ENCODE data around the gene CAMTA1. TPM values are rescaled to one million over a fixed set of nuclear protein-coding genes. Genes with fewer than 3 reads are reported as not detected.
A peak's percentile ranks its signal among the peaks of the same experiment; 100 is the strongest.

Gene CAMTA1
- total RNA-seq, 1 experiment from 2014 or later = 102 TPM

- no peak for DNase-seq (ENCODE audit: low read depth)
- in situ Hi-C loops (cut with HindIII; ENCODE audit: low pct_unique_long_range_greater_than_20kb, low sequenced_read_pairs) = no loop called here
Observed at GRCh38 chr1:7047866-7048265, 262.6 kb downstream of the CAMTA1 start.

DNA sequence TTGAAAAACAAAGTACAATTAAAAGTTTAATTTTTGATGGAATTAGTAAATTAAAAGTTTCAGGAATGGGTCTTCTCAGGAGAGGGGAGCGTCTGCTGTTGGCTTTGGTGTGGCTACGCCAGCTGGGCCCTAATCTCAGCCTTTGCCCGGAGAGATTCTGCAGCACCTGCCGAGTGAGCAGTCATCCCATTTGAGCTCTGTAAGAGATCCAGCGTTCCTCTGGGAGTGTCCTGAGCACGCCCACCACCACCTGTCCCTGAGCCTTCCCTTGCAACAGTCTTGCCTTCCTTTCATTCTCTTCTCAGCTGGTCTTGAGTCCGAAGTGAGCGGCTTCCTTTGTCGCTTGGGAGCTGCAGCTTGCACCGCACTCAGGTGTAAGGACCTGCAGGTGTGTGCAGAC is 263.1 kb downstream of the CAMTA1 start:
- in situ Hi-C loops (cut with HindIII; ENCODE audit: low pct_unique_long_range_greater_than_20kb, low sequenced_read_pairs) = no loop called here
- no peak for DNase-seq (ENCODE audit: low read depth)

DNA sequence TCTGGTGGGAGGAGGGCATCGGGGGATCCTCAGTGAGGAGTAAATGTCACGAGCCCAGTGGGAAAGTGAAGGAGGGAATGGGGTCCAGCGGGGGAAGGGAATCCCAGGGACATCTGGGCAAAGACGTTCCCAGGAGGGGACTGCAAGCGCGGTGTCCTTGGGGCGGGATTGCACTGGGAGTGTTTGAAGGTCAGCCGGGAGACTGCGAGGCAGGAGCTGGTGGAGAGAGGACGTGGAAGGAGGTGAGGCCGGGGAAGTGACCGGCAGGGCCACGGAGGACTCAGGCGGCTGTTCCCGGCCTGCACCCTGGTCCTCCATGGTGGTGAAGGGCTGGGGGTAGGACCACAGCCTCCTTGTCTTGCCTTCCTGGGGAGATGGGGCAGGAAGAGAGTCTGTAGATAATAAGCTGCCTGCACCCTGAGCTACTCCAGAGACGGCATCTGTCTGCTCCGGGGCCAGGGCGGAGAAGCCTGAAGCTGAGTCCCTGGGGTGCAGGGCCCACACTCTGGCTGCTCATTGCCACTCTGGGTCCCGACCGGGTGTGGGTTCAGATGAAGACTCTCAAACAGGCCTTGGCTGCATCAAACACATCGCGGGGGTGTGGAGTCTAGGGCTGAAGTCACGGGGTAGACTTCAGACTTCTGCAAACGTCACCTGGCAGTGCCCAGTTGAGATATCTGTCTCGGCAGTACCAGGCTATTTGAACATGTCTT is 264.8 kb downstream of the CAMTA1 start:
- DNase-seq (ENCODE audit: low read depth) = no peak
- in situ Hi-C loops (cut with HindIII; ENCODE audit: low pct_unique_long_range_greater_than_20kb, low sequenced_read_pairs) = no loop called here

DNA sequence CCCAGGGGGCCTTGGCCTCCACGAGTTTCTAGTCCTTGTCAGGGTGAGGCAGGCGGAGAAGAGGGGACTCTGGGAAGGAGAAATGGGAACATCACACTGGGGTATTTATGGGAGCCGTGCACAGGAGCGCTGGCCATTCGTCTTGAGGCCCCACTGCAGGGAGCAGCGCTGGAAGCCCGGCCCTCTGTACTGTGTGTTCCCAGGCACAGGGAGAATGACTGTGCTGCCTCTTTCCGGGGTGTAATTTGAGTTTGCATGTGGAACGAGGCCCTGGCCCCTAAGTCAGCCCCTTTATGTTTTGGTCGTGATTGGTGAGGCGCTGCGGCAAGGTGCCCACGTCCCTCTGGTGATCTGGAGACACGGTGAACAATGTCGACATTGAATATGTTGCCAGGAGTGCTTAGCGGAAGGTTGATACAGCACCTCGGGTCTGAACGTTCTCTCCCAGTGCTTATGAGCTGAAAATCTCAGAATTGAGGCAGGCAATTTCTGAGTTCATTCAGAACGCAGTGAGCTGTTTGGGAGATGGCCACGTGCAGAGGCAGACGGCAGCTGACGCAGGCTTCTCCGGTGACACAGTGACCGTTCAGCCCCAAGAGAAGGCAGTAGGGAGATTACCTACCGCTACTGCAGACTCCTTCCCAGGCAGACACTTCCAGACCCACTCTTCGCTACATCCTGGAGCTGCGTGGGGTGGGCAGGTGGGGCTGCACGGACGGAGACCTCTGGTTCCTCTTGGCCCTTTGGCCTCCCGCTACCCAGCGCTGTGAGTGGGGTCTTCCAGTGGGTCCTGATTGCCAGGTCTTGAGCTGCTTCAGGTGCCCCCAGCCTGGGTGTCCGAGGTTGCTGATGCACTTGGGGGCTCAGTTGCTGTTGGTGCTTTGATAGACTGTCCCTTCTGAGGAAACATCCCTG is 265.8 kb downstream of the CAMTA1 start:
- in situ Hi-C loops (cut with HindIII; ENCODE audit: low pct_unique_long_range_greater_than_20kb, low sequenced_read_pairs) = no loop called here
- DNase-seq (ENCODE audit: low read depth) = no peak

DNA sequence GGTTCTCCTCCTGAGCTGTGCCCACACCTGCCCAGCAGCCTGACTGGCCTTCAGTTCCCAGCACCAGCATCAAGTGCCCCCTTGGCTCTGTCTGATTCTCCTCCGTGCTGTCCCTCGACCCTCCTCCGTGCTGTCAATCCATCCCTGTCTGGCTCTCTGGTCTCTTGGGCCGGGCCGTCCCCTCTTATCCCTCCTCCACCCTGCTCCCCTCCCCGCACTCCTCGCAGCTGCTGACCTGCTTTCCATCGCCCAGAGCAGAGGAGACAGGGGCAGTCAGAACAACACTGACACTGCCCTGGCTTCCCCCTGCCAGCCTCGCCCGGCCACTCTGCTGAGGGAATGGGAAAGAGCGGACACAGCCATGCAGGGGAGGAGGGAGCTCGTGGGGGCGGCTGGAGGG is 267.4 kb downstream of the CAMTA1 start:
- in situ Hi-C loops (cut with HindIII; ENCODE audit: low pct_unique_long_range_greater_than_20kb, low sequenced_read_pairs) = no loop called here
- DNase-seq (ENCODE audit: low read depth) = no peak

- in situ Hi-C loops (cut with HindIII; ENCODE audit: low pct_unique_long_range_greater_than_20kb, low sequenced_read_pairs) = no loop called here
- no peak for DNase-seq (ENCODE audit: low read depth)
Observed at GRCh38 chr1:7060745-7061144, 275.5 kb downstream of the CAMTA1 start.

- no peak for DNase-seq (ENCODE audit: low read depth)
- in situ Hi-C loops (cut with HindIII; ENCODE audit: low pct_unique_long_range_greater_than_20kb, low sequenced_read_pairs) = no loop called here
Observed at GRCh38 chr1:7062346-7063061, 277.2 kb downstream of the CAMTA1 start.

DNA sequence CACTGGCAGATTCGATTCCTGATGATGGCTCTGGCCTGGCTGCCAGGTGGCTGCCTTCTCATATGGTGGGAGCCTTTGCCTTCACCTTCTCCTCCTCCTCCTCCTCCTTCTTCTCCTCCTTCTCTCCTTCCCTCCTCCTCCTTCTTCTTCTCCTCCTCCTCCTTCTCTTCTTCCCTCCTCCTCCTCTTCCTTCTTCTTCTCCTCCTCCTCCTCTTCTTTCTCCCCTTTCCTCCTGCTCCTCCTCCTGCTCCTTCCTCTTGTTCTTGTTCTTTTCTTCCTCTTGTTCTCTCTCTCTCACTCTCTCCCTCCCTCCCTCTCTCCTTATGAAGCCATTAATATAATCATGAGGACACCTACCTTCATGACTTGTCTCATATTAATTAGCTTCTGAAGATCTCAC is 278.7 kb downstream of the CAMTA1 start:
- in situ Hi-C loops (cut with HindIII; ENCODE audit: low pct_unique_long_range_greater_than_20kb, low sequenced_read_pairs) = no loop called here
- no peak for DNase-seq (ENCODE audit: low read depth)

- in situ Hi-C loops (cut with HindIII; ENCODE audit: low pct_unique_long_range_greater_than_20kb, low sequenced_read_pairs) = no loop called here
- DNase-seq (ENCODE audit: low read depth) = no peak
Observed at GRCh38 chr1:7068552-7068951, 283.3 kb downstream of the CAMTA1 start.

- DNase-seq (ENCODE audit: low read depth) = no peak
- in situ Hi-C loops (cut with HindIII; ENCODE audit: low pct_unique_long_range_greater_than_20kb, low sequenced_read_pairs) = no loop called here
Observed at GRCh38 chr1:7069931-7070330, 284.7 kb downstream of the CAMTA1 start.

DNA sequence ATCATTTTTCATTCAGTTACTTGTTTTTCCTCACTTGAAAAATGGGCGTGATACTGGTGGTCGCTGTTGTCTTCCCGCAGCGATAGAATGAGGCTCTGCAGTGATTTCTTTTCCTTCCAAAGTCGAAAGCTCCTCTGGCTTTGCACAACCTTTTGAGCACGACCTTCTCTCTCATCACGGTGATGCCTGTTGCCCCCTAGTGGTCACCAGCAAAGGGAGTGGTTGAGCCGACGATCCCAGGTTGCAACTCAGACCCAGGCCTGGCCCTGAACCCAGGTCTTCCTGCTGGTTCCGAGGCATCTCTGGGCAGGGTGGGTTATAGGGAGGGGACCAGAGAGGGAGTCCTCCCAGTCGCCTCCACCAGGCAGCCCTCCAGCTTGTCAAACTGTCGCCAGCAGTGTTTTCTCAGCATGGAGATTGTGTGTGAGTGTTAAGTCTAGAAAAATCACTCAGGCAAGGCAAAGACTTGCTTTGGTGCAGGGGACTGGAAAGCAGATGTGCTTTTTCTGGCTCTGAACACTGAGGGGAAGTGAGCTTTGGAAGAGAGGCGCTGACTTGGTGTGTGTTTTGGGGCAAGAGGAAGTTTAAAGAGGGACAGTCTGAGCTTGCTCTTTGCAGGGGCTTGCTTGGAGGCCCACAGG is 285.3 kb downstream of the CAMTA1 start:
- peak; percentile 26 for DNase-seq (ENCODE audit: low read depth)
- in situ Hi-C loops (cut with HindIII; ENCODE audit: low pct_unique_long_range_greater_than_20kb, low sequenced_read_pairs) = no loop called here

GRCh38 chr1:7076117-7076516 is 290.9 kb downstream of the CAMTA1 start:
- in situ Hi-C loops (cut with HindIII; ENCODE audit: low pct_unique_long_range_greater_than_20kb, low sequenced_read_pairs) = no loop called here
- DNase-seq (ENCODE audit: low read depth) = no peak

- in situ Hi-C loops (cut with HindIII; ENCODE audit: low pct_unique_long_range_greater_than_20kb, low sequenced_read_pairs) = no loop called here
- DNase-seq (ENCODE audit: low read depth) = no peak
Observed at GRCh38 chr1:7076572-7076971, 291.3 kb downstream of the CAMTA1 start.

- in situ Hi-C loops (cut with HindIII; ENCODE audit: low pct_unique_long_range_greater_than_20kb, low sequenced_read_pairs) = no loop called here
- DNase-seq (ENCODE audit: low read depth) = no peak
Observed at GRCh38 chr1:7077136-7077535, 291.9 kb downstream of the CAMTA1 start.

GRCh38 chr1:7077970-7078369 is 292.7 kb downstream of the CAMTA1 start:
- DNase-seq (ENCODE audit: low read depth) = no peak
- in situ Hi-C loops (cut with HindIII; ENCODE audit: low pct_unique_long_range_greater_than_20kb, low sequenced_read_pairs) = no loop called here

DNA sequence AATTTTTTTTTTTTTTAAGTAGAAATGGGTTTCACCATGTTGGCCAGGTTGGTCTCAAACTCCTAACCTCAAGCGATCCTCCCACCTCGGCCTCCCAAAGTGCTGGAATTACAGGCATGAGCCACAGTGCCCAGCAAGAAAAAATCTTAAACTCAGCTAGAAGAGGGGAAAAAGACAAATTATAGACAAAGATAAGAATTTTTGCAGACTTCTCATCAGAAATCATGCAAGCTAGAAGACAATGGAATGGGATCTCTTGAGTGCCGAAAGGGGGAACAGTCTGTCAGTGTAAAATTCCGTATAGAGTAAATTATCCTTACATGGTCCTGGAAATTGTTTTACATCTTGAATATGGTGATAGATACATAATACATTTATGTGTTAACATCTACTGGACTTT is 294.4 kb downstream of the CAMTA1 start:
- no peak for DNase-seq (ENCODE audit: low read depth)
- in situ Hi-C loops (cut with HindIII; ENCODE audit: low pct_unique_long_range_greater_than_20kb, low sequenced_read_pairs) = no loop called here

- no peak for DNase-seq (ENCODE audit: low read depth)
- in situ Hi-C loops (cut with HindIII; ENCODE audit: low pct_unique_long_range_greater_than_20kb, low sequenced_read_pairs) = no loop called here
Observed at GRCh38 chr1:7084232-7084894, 299.1 kb downstream of the CAMTA1 start.

DNA sequence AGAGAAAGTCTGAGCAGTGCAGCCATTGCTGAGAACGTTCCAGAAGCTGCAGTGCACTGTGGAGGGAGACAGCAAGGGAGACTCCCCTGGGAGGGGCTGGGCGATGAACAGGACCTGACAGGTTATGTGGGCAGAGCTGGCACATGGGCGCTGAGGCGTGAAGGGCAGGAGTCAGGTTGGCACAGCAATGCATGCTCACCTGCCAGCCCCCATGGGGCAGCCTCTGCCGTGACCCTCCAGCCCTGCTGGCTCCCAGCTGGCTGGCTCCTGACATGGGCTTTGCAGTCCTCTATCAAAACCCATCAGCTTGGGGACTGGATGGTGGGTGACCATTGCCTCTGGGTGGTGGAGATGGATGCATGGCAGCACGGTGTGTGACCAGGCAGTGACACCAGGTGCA is 300.3 kb downstream of the CAMTA1 start:
- DNase-seq (ENCODE audit: low read depth) = no peak
- in situ Hi-C loops (cut with HindIII; ENCODE audit: low pct_unique_long_range_greater_than_20kb, low sequenced_read_pairs) = no loop called here

Measured in Caki2 (cell line).